GM23338 (cell line): ENCODE results near the gene ARHGAP28.

ENCODE experiments used
- CREB1 ChIP-seq: fragments of 250-450 bp; sonication (Bioruptor Pico); IDR thresholded peaks from 2 replicates; pipeline ENCODE4 v1.5.0; 2020; ENCODE audit warnings: low read depth, mild to moderate bottlenecking, moderate library complexity
- EZH2 ChIP-seq: fragments of 200-600 bp; sonication (generic); IDR thresholded peaks from one replicate; pipeline ENCODE4 v1.8.0; 2017; ENCODE audit warnings: antibody characterized with exemption, mild to moderate bottlenecking, low read depth; ENCODE audit not compliant: unreplicated experiment
- EZH2phosphoT487 ChIP-seq: fragments of 200-600 bp; sonication (generic); IDR thresholded peaks from one replicate; pipeline ENCODE4 v1.8.1; 2018; ENCODE audit warnings: antibody characterized with exemption; ENCODE audit not compliant: unreplicated experiment
- JUNB ChIP-seq: IDR thresholded peaks from one replicate; pipeline ENCODE4 v1.6.1; 2016; ENCODE audit warnings: antibody characterized with exemption; ENCODE audit not compliant: unreplicated experiment
- NANOG ChIP-seq: IDR thresholded peaks from 2 replicates; pipeline ENCODE4 v1.6.1; 2016; ENCODE audit warnings: antibody characterized with exemption, borderline replicate concordance
- POLR2AphosphoS5 ChIP-seq: IDR thresholded peaks from 2 replicates; pipeline ENCODE4 v1.6.1; 2016; ENCODE audit warnings: antibody characterized with exemption, low read depth
- STAT1 ChIP-seq: IDR thresholded peaks from one replicate; pipeline ENCODE4 v1.6.1; 2016; ENCODE audit warnings: antibody characterized with exemption; ENCODE audit not compliant: unreplicated experiment
- TF ChIP-seq, protein P1 (sequence below): IDR thresholded peaks from one replicate; pipeline ENCODE4 v1.6.1; 2018; ENCODE audit warnings: antibody characterized with exemption; ENCODE audit not compliant: unreplicated experiment
- TF ChIP-seq, protein P2 (sequence below), 2 experiments: fragments of 200-600 bp in 1 of 2; sonication (generic) in 1 of 2; conservative IDR thresholded peaks; 2 replicates each; pipeline versions ENCODE4 v1.5.1 to v1.6.1; 2016 to 2017; ENCODE audit warnings: antibody characterized with exemption in 2 of 2, low read depth in 2 of 2, mild to moderate bottlenecking in 2 of 2, moderate library complexity in 1 of 2
- TF ChIP-seq, protein P3 (sequence below): IDR thresholded peaks from 2 replicates; pipeline ENCODE4 v1.6.1; 2016; ENCODE audit warnings: antibody characterized with exemption

DNA sequence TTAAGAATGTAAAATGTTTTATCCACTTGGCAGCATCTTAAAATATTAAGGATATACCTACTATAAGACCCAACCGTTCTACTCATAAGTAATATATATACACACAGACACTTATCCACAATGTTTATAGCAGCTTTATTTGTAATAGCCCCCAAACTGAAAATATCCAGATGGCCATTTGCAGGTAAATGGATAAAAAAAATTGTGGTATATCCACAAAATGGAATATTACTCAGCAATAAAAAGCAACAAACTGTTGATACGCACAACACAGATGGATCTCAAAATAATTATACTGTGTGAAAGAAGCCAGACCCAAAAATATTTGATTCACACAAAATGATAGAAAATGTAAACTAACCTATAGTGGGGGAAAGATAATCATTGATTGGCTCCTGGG lies 122.0 kb downstream of the ARHGAP28 start:
- TF ChIP-seq, protein P1, sequence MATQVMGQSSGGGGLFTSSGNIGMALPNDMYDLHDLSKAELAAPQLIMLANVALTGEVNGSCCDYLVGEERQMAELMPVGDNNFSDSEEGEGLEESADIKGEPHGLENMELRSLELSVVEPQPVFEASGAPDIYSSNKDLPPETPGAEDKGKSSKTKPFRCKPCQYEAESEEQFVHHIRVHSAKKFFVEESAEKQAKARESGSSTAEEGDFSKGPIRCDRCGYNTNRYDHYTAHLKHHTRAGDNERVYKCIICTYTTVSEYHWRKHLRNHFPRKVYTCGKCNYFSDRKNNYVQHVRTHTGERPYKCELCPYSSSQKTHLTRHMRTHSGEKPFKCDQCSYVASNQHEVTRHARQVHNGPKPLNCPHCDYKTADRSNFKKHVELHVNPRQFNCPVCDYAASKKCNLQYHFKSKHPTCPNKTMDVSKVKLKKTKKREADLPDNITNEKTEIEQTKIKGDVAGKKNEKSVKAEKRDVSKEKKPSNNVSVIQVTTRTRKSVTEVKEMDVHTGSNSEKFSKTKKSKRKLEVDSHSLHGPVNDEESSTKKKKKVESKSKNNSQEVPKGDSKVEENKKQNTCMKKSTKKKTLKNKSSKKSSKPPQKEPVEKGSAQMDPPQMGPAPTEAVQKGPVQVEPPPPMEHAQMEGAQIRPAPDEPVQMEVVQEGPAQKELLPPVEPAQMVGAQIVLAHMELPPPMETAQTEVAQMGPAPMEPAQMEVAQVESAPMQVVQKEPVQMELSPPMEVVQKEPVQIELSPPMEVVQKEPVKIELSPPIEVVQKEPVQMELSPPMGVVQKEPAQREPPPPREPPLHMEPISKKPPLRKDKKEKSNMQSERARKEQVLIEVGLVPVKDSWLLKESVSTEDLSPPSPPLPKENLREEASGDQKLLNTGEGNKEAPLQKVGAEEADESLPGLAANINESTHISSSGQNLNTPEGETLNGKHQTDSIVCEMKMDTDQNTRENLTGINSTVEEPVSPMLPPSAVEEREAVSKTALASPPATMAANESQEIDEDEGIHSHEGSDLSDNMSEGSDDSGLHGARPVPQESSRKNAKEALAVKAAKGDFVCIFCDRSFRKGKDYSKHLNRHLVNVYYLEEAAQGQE: no peak
- TF ChIP-seq, protein P2, sequence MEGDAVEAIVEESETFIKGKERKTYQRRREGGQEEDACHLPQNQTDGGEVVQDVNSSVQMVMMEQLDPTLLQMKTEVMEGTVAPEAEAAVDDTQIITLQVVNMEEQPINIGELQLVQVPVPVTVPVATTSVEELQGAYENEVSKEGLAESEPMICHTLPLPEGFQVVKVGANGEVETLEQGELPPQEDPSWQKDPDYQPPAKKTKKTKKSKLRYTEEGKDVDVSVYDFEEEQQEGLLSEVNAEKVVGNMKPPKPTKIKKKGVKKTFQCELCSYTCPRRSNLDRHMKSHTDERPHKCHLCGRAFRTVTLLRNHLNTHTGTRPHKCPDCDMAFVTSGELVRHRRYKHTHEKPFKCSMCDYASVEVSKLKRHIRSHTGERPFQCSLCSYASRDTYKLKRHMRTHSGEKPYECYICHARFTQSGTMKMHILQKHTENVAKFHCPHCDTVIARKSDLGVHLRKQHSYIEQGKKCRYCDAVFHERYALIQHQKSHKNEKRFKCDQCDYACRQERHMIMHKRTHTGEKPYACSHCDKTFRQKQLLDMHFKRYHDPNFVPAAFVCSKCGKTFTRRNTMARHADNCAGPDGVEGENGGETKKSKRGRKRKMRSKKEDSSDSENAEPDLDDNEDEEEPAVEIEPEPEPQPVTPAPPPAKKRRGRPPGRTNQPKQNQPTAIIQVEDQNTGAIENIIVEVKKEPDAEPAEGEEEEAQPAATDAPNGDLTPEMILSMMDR (conservative IDR thresholded peaks at IDR 0.05; ENCODE audit: low read depth in 2 of 2): no peak
- TF ChIP-seq EZH2phosphoT487: no peak
- no peak for TF ChIP-seq EZH2
- TF ChIP-seq NANOG: no peak
- TF ChIP-seq POLR2AphosphoS5: no peak
- no peak for TF ChIP-seq STAT1
- TF ChIP-seq, protein P3, sequence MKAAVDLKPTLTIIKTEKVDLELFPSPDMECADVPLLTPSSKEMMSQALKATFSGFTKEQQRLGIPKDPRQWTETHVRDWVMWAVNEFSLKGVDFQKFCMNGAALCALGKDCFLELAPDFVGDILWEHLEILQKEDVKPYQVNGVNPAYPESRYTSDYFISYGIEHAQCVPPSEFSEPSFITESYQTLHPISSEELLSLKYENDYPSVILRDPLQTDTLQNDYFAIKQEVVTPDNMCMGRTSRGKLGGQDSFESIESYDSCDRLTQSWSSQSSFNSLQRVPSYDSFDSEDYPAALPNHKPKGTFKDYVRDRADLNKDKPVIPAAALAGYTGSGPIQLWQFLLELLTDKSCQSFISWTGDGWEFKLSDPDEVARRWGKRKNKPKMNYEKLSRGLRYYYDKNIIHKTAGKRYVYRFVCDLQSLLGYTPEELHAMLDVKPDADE: no peak
- no peak for TF ChIP-seq CREB1 (CRISPR knock-in tag)
- TF ChIP-seq JUNB: no peak
